ENCODE data around the gene KPNA6. TPM values are rescaled to one million over a fixed set of nuclear protein-coding genes. Genes with fewer than 3 reads are reported as not detected.

The KPNA6 gene
- total and polyA plus RNA-seq, 2 of the 13 experiments (the other 11 are each of a cell fraction or from before 2014, with no cell fraction given) = 22.0 to 47.5 TPM

DNA sequence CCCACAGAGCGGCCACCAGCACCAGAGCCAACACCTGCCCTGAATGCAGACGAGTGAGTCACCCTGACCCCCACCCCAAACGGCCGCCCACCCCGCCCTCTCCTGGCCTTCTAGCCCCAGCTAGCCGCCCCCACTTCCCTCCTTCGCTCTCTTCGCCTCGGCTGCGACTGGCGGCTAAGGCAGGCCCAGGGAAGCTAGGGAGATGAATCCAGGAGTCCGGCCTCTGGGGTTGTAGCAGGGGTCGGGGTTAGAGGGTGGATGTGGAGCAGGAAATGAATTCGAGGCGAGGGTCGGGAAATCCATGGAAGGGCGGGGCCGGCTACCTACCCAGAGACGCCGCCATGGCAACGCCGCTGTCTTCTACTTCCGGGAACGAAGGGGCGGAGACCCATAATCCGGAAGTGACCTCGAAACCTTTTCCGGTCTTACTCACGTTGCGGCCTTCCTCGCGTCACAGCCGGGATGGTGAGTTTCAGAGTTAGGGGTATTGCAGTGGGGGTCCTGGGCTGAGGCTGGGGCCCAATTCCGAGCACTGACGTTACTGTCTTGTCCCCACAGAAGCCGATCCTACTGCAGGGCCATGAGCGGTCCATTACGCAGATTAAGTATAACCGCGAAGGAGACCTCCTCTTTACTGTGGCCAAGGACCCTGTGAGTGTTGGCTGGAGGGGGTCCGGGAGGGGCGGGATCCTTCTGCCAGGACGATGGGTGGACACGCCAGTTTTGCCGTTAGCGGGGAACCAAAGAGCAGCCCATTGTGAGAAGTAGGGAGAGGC is 114.3 kb downstream of the KPNA6 start, which contains the start of the genes EIF3I and TMEM234 (continued):
- TF ChIP-seq, protein P1, sequence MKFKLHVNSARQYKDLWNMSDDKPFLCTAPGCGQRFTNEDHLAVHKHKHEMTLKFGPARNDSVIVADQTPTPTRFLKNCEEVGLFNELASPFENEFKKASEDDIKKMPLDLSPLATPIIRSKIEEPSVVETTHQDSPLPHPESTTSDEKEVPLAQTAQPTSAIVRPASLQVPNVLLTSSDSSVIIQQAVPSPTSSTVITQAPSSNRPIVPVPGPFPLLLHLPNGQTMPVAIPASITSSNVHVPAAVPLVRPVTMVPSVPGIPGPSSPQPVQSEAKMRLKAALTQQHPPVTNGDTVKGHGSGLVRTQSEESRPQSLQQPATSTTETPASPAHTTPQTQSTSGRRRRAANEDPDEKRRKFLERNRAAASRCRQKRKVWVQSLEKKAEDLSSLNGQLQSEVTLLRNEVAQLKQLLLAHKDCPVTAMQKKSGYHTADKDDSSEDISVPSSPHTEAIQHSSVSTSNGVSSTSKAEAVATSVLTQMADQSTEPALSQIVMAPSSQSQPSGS (CRISPR knock-in tag; IDR thresholded peaks at IDR 0.05) = 0 out of 2 replicates have a peak, but pooled peaks have one; percentile 32
- TF ChIP-seq PAF1 (CRISPR knock-in tag; IDR thresholded peaks at IDR 0.05) (no peak), ZNF367 (CRISPR knock-in tag; IDR thresholded peaks at IDR 0.05; ENCODE audit: borderline replicate concordance) (no peak), ZNF446 (CRISPR knock-in tag; IDR thresholded peaks at IDR 0.05) (0 out of 2 replicates have a peak, but pooled peaks have one; percentile 21), POLR2AphosphoS5 (IDR thresholded peaks at IDR 0.05; ENCODE audit: low read depth, low read length) (peak; percentile 90), PLRG1 (conservative IDR thresholded peaks at IDR 0.05) (no peak), KDM5A (IDR thresholded peaks at IDR 0.05; ENCODE audit: borderline replicate concordance, low read length) (peak; percentile 83), ELF1 (CRISPR knock-in tag; IDR thresholded peaks at IDR 0.05) (peak; percentile 96), AGO1 (IDR thresholded peaks at IDR 0.05; ENCODE audit: low read depth, low read length, poor library complexity, severe bottlenecking) (no peak), ZSCAN31 (CRISPR knock-in tag; IDR thresholded peaks at IDR 0.05; ENCODE audit: low read depth) (no peak), NONO (IDR thresholded peaks at IDR 0.05) (no peak), NONO (CRISPR knock-in tag; conservative IDR thresholded peaks at IDR 0.05) (peak; percentile 43; the same call in 1 of the 2 replicates), CREM (IDR thresholded peaks at IDR 0.05) (peak; percentile 86), CREM (CRISPR knock-in tag; IDR thresholded peaks at IDR 0.05) (no peak), GLI4 (CRISPR knock-in tag; IDR thresholded peaks at IDR 0.05; ENCODE audit: borderline replicate concordance) (0 out of 2 replicates have a peak, but pooled peaks have one; percentile 21), KDM1A (CRISPR knock-in tag; IDR thresholded peaks at IDR 0.05) (no peak), RARA (CRISPR knock-in tag; IDR thresholded peaks at IDR 0.05) (no peak), NBN (conservative IDR thresholded peaks at IDR 0.05) (no peak), ONECUT2 (CRISPR knock-in tag; IDR thresholded peaks at IDR 0.05) (no peak)
- TF ChIP-seq, protein P2, sequence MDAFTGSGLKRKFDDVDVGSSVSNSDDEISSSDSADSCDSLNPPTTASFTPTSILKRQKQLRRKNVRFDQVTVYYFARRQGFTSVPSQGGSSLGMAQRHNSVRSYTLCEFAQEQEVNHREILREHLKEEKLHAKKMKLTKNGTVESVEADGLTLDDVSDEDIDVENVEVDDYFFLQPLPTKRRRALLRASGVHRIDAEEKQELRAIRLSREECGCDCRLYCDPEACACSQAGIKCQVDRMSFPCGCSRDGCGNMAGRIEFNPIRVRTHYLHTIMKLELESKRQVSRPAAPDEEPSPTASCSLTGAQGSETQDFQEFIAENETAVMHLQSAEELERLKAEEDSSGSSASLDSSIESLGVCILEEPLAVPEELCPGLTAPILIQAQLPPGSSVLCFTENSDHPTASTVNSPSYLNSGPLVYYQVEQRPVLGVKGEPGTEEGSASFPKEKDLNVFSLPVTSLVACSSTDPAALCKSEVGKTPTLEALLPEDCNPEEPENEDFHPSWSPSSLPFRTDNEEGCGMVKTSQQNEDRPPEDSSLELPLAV (CRISPR knock-in tag; conservative IDR thresholded peaks at IDR 0.05; ENCODE audit: low read depth) = no peak
- TF ChIP-seq, protein P3, sequence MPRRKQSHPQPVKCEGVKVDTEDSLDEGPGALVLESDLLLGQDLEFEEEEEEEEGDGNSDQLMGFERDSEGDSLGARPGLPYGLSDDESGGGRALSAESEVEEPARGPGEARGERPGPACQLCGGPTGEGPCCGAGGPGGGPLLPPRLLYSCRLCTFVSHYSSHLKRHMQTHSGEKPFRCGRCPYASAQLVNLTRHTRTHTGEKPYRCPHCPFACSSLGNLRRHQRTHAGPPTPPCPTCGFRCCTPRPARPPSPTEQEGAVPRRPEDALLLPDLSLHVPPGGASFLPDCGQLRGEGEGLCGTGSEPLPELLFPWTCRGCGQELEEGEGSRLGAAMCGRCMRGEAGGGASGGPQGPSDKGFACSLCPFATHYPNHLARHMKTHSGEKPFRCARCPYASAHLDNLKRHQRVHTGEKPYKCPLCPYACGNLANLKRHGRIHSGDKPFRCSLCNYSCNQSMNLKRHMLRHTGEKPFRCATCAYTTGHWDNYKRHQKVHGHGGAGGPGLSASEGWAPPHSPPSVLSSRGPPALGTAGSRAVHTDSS (CRISPR knock-in tag; conservative IDR thresholded peaks at IDR 0.05) = no peak
- TF ChIP-seq, protein P4, sequence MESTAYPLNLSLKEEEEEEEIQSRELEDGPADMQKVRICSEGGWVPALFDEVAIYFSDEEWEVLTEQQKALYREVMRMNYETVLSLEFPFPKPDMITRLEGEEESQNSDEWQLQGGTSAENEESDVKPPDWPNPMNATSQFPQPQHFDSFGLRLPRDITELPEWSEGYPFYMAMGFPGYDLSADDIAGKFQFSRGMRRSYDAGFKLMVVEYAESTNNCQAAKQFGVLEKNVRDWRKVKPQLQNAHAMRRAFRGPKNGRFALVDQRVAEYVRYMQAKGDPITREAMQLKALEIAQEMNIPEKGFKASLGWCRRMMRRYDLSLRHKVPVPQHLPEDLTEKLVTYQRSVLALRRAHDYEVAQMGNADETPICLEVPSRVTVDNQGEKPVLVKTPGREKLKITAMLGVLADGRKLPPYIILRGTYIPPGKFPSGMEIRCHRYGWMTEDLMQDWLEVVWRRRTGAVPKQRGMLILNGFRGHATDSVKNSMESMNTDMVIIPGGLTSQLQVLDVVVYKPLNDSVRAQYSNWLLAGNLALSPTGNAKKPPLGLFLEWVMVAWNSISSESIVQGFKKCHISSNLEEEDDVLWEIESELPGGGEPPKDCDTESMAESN (CRISPR knock-in tag; conservative IDR thresholded peaks at IDR 0.05) = no peak
- TF ChIP-seq, protein P5, sequence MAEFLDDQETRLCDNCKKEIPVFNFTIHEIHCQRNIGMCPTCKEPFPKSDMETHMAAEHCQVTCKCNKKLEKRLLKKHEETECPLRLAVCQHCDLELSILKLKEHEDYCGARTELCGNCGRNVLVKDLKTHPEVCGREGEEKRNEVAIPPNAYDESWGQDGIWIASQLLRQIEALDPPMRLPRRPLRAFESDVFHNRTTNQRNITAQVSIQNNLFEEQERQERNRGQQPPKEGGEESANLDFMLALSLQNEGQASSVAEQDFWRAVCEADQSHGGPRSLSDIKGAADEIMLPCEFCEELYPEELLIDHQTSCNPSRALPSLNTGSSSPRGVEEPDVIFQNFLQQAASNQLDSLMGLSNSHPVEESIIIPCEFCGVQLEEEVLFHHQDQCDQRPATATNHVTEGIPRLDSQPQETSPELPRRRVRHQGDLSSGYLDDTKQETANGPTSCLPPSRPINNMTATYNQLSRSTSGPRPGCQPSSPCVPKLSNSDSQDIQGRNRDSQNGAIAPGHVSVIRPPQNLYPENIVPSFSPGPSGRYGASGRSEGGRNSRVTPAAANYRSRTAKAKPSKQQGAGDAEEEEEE (CRISPR knock-in tag; IDR thresholded peaks at IDR 0.05; ENCODE audit: borderline replicate concordance) = no peak
